K562 (cell line): ENCODE results near the gene GNS. TPM values are rescaled to one million over a fixed set of nuclear protein-coding genes. Genes with fewer than 3 reads are reported as not detected.

ENCODE experiments used
- ATAC-seq: fragments of 200-7000 bp; cut with Tn5 transposase; 3 replicates; pipeline ENCODE4 v1.9.1; 2020; ENCODE audit warnings: moderate library complexity
- BruUV-seq: library from RNA; stranded (reverse); fragments of 400-500 nt; replicated peaks from 2 replicates; lab custom pipeline; 2021; lab: Mats Ljungman, UMichigan
- CTCF ChIA-PET: fragments of 300-600 bp; formaldehyde crosslinking; extraction: SDS; loops from one replicate; lab custom pipeline; 2021; ENCODE audit warnings: low intra/inter-chr PET ratio; lab: Yijun Ruan, JAX
- POLR2A ChIA-PET: fragments of 300-600, 350-650 bp; sonication (Branson Sonifier 250); formaldehyde crosslinking; extraction: SDS; loops from one replicate; lab custom pipeline; 2021; ENCODE audit warnings: antibody characterized with exemption, inconsistent platforms; lab: Yijun Ruan, JAX
- DNase-seq, 4 experiments: peaks; one replicate each; pipeline versions ENCODE4 v3.0.0 to v3.0.0-alpha.2; 2011 to 2018; ENCODE audit warnings: low spot score in 3 of 4, mixed read lengths in 3 of 4; ENCODE audit errors: extremely low read depth in 1 of 4
- FAIRE-seq: peaks from 2 replicates; lab custom pipeline; 2011; peaks lifted over from hg19 to GRCh38; lab: Jason Lieb, UNC
- H2AFZ ChIP-seq: 2 replicates; pipeline ENCODE4 v1.6.0; 2011; ENCODE audit warnings: low read depth, low read length, control low read depth, inconsistent platforms
- H3K27ac ChIP-seq: fragments of 200-600 bp; 3 replicates; pipeline ENCODE4 v1.8.0; 2011; ENCODE audit warnings: low read depth, mild to moderate bottlenecking, control low read depth, inconsistent platforms, low read length, moderate library complexity, mixed read lengths; ENCODE audit errors: extremely low read depth
- H3K27me3 ChIP-seq, 2 experiments: fragments of 300-600 bp in 1 of 2; 2 replicates in 1 of 2; 3 replicates in 1 of 2; pipeline versions ENCODE4 v1.6.0 to v1.8.0; 2011; ENCODE audit warnings: inconsistent platforms in 2 of 2, low read length in 2 of 2, mild to moderate bottlenecking in 1 of 2, mixed read lengths in 1 of 2, moderate library complexity in 1 of 2; ENCODE audit not compliant: control insufficient read depth in 2 of 2, insufficient read depth in 2 of 2
- H3K36me3 ChIP-seq: fragments of 300-600 bp; 3 replicates; pipeline ENCODE4 v1.8.0; 2011; ENCODE audit warnings: mild to moderate bottlenecking, low read length, inconsistent platforms; ENCODE audit not compliant: control insufficient read depth, insufficient read depth
- H3K4me1 ChIP-seq, 2 experiments: fragments of 200-600 bp in 1 of 2; replicated peaks in 1 of 2; 2 replicates in 1 of 2; 3 replicates in 1 of 2; pipeline versions ENCODE4 v1.5.1 to v1.8.0; 2011; ENCODE audit warnings: inconsistent platforms in 2 of 2, low read length in 2 of 2, mild to moderate bottlenecking in 1 of 2, mixed read lengths in 1 of 2, moderate library complexity in 1 of 2; ENCODE audit not compliant: control insufficient read depth in 2 of 2, insufficient read depth in 2 of 2
- H3K4me2 ChIP-seq: 2 replicates; pipeline ENCODE4 v1.6.1; 2011; ENCODE audit warnings: low read length, control low read depth, inconsistent platforms, mixed read lengths; ENCODE audit not compliant: insufficient read depth
- H3K4me3 ChIP-seq: fragments of 200-600 bp; sonication (generic), shearing (Covaris generic); 2 replicates; pipeline ENCODE4 v1.5.1; 2016; ENCODE audit warnings: control low read depth, inconsistent platforms
- H3K79me2 ChIP-seq: fragments of 200-600 bp; 3 replicates; pipeline ENCODE4 v1.8.0; 2011; ENCODE audit warnings: low read length, inconsistent platforms; ENCODE audit not compliant: control insufficient read depth, insufficient read depth
- H3K9ac ChIP-seq, 2 experiments: 2 replicates each; pipeline versions ENCODE4 v1.6.0 to v1.6.1; 2011; ENCODE audit warnings: low read depth in 2 of 2, low read length in 2 of 2, control low read depth in 1 of 2, inconsistent platforms in 1 of 2, mild to moderate bottlenecking in 1 of 2, mixed read lengths in 1 of 2; ENCODE audit not compliant: insufficient read depth in 1 of 2
- H3K9me1 ChIP-seq: one replicate; pipeline ENCODE4 v1.6.0; 2011; ENCODE audit warnings: inconsistent platforms, mild to moderate bottlenecking, low read length, moderate library complexity; ENCODE audit not compliant: control insufficient read depth, insufficient read depth
- H3K9me3 ChIP-seq: replicated peaks from 2 replicates; pipeline ENCODE4 v1.5.1; 2011; ENCODE audit warnings: low read depth, low read length, inconsistent platforms; ENCODE audit not compliant: control insufficient read depth, insufficient read depth
- H4K20me1 ChIP-seq: replicated peaks from 2 replicates; pipeline ENCODE4 v1.6.1; 2011; ENCODE audit warnings: low read length, inconsistent platforms, mixed read lengths; ENCODE audit not compliant: control insufficient read depth, insufficient read depth
- CBX3 ChIP-seq, 2 experiments: IDR thresholded peaks; 1 replicate in 1 of 2; 2 replicates in 1 of 2; pipeline ENCODE4 v1.6.1; 2012; ENCODE audit warnings: inconsistent platforms in 2 of 2, low read length in 2 of 2, borderline replicate concordance in 1 of 2, control low read depth in 1 of 2
- ELK3 ChIP-seq: fragments of 450-650 bp; formaldehyde crosslinking; IDR thresholded peaks from 2 replicates; pipeline ENCODE4 v1.4.0; 2020; ENCODE audit warnings: mild to moderate bottlenecking
- ID3 ChIP-seq, 2 experiments: fragments of 250-450 bp in 1 of 2; fragments of 450-650 bp in 1 of 2; sonication (Bioruptor Pico) in 1 of 2; IDR thresholded peaks; 2 replicates each; pipeline versions ENCODE4 v1.6.1 to v1.8.0; 2016 to 2021; ENCODE audit warnings: mild to moderate bottlenecking in 2 of 2, moderate library complexity in 2 of 2, missing compliant biosample characterization in 1 of 2, missing genetic modification characterization in 1 of 2
- IFI16 ChIP-seq: fragments of 250-450 bp; sonication (Bioruptor Pico); IDR thresholded peaks from 2 replicates; pipeline ENCODE4 v2.1.2; 2022; ENCODE audit warnings: mild to moderate bottlenecking, inconsistent platforms
- NFIC ChIP-seq: fragments of 450-650 bp; IDR thresholded peaks from 2 replicates; pipeline ENCODE4 v1.6.1; 2017; ENCODE audit warnings: mild to moderate bottlenecking, inconsistent platforms
- NFRKB ChIP-seq: fragments of 450-650 bp; IDR thresholded peaks from 2 replicates; pipeline ENCODE4 v1.6.1; 2016; ENCODE audit warnings: low read depth
- NR0B1 ChIP-seq: fragments of 450-650 bp; IDR thresholded peaks from one replicate; pipeline ENCODE4 v1.6.1; 2018; ENCODE audit warnings: mild to moderate bottlenecking, moderate library complexity; ENCODE audit not compliant: partially characterized antibody
- OTX1 ChIP-seq: fragments of 450-650 bp; formaldehyde crosslinking; IDR thresholded peaks from 2 replicates; pipeline ENCODE4 v1.4.0; 2022; ENCODE audit warnings: mild to moderate bottlenecking
- RB1 ChIP-seq: fragments of 450-650 bp; IDR thresholded peaks from 2 replicates; pipeline ENCODE4 v1.6.1; 2017; ENCODE audit warnings: low read depth, mild to moderate bottlenecking
- SETDB1 ChIP-seq: IDR thresholded peaks from one replicate; pipeline ENCODE4 v1.6.1; 2012; ENCODE audit warnings: low read length, control low read depth, inconsistent platforms
- SREBF1 ChIP-seq: fragments of 150-350 bp; IDR thresholded peaks from 2 replicates; pipeline ENCODE4 v1.6.1; 2014; ENCODE audit warnings: antibody characterized with exemption, low read depth, low read length, borderline replicate concordance
- STAT6 ChIP-seq: sonication (generic); formaldehyde crosslinking; IDR thresholded peaks from 2 replicates; pipeline ENCODE4 v1.8.1; 2023; ENCODE audit warnings: mild to moderate bottlenecking, missing genetic modification reagents
- TEAD1 ChIP-seq, 2 experiments: fragments of 450-650 bp in 1 of 2; sonication (generic) in 1 of 2; formaldehyde crosslinking; IDR thresholded peaks; 2 replicates each; pipeline versions ENCODE4 v1.4.0 to v1.8.0; 2020 to 2022; ENCODE audit warnings: mild to moderate bottlenecking in 2 of 2, missing genetic modification reagents in 1 of 2
- TEAD2 ChIP-seq: fragments of 450-650 bp; IDR thresholded peaks from 2 replicates; pipeline ENCODE4 v1.6.1; 2016; ENCODE audit warnings: missing genetic modification characterization, control low read depth, missing compliant biosample characterization
- TFAM ChIP-seq: fragments of 250-450 bp; sonication (Bioruptor Pico); conservative IDR thresholded peaks from 2 replicates; pipeline ENCODE4 v1.5.0; 2021; ENCODE audit warnings: mild to moderate bottlenecking, moderate library complexity
- ZC3H4 ChIP-seq: sonication (generic); formaldehyde crosslinking; IDR thresholded peaks from 2 replicates; pipeline ENCODE4 v1.9.0; 2021; ENCODE audit warnings: missing genetic modification reagents, borderline replicate concordance
- ZFX ChIP-seq: sonication (generic); formaldehyde crosslinking; IDR thresholded peaks from 2 replicates; pipeline ENCODE4 v1.8.0; 2022; ENCODE audit warnings: mild to moderate bottlenecking, missing genetic modification reagents, moderate library complexity
- ZNF57 ChIP-seq: fragments of 450-650 bp; formaldehyde crosslinking; IDR thresholded peaks from 2 replicates; pipeline ENCODE4 v1.4.0; 2020; ENCODE audit warnings: mild to moderate bottlenecking, moderate library complexity
- WGBS: fragments of 100-300 bp; shearing (Covaris generic); methylation state at CpG from one replicate; pipeline ENCODE4 v1.1.6; 2016; ENCODE audit warnings: low coverage, mixed read lengths; ENCODE audit not compliant: insufficient coverage; ENCODE audit errors: missing lambda C conversion rate; 5-methylcytosine and 5-hydroxymethylcytosine counted together
- in situ Hi-C: fragments of 300-500 bp; cut with MboI; formaldehyde crosslinking; loops from 4 replicates; pipeline ENCODE4 v1.15.0; 2018; ENCODE audit warnings: inconsistent platforms, mixed read lengths
- intact Hi-C: fragments of 100-400 bp; cut with micrococcal nuclease; formaldehyde crosslinking; loops from 2 replicates; pipeline ENCODE4 v1.14.2; 2022
- polyA plus RNA-seq, 8 experiments: library from polyadenylated mRNA; depleted of rRNA in 4 of 8; stranded (reverse) in 5 of 8; unstranded in 3 of 8; fragments of >200 nt; fragmentation: Nextera tagmentation in 2 of 8; fragmentation: Illumina TruSeq in 1 of 8; extraction: Ambion mirVana in 2 of 8; extraction: Trizol in 1 of 8; gene quantifications; 2 replicates each; pipeline versions ENCODE4 v1.2.1 to v1.2.3, GENCODE V29; 2011 to 2014; ENCODE audit warnings: inconsistent platforms in 1 of 8, missing spikeins in 1 of 8
- total RNA-seq, 7 experiments: library from RNA; depleted of rRNA in 6 of 7; stranded (reverse); fragments of >200 nt in 6 of 7; fragmentation: Illumina TruSeq in 2 of 7; extraction: Trizol in 2 of 7; gene quantifications; 2 replicates each; pipeline versions ENCODE4 v1.2.1 to v1.2.3, GENCODE V29; 2011 to 2021; ENCODE audit warnings: low replicate concordance in 1 of 7

GNS gene
- total and polyA plus RNA-seq, 9 of the 15 experiments (the other 6 are each of a cell fraction or from before 2014, with no cell fraction given), result 4.6 to 30.3 (median 18.9) TPM

- peaks cover 3% of the 10 kb centered on the region for H3K9me1 ChIP-seq
- H2AFZ ChIP-seq, result no peak overlapping the region
- in situ Hi-C loops, result no loop called here
- no TSS peak for BruUV-seq
- no peak overlapping the region for H3K4me3 ChIP-seq
- H3K4me1 ChIP-seq, result peaks cover 3 to 15% of the 10 kb centered on the region in 2 experiments; a peak in 4 of 5 replicates
- H3K9me3 ChIP-seq, result no peaks in the 10 kb centered on the region
- H3K9ac ChIP-seq, result no peak overlapping the region
- intact Hi-C loops, result no loop called here
- POLR2A ChIA-PET, result interaction anchor here (1.0 to 1.4 kb wide), 3 partner anchors 14 to 111 kb away, joined by 3 to 6 read pairs (median 3); no protein-coding TSS in a partner anchor
- H3K4me2 ChIP-seq, result peak overlapping the region; percentile 39; the same call in 1 of the 2 replicates
- peak; percentile 75 for ATAC-seq
- H4K20me1 ChIP-seq, result no peaks in the 10 kb centered on the region
- peaks cover 42% of the 10 kb centered on the region for H3K36me3 ChIP-seq
- CTCF ChIA-PET, result no interaction called here
- H3K79me2 ChIP-seq, result no peaks in the 10 kb centered on the region
- DNase-seq, result peak; percentile 54 to 79 (median 62)
- no peaks in the 10 kb centered on the region for H3K27me3 ChIP-seq
- H3K27ac ChIP-seq, result no peak overlapping the region; the same call in 1 of the 3 replicates
- peak; percentile 87 for FAIRE-seq
- WGBS, result 21% methylated on average over 1 of the region's 1 CpG
- TF ChIP-seq SETDB1 (no peak), NFRKB (no peak), NFIC (peak; percentile 88), SREBF1 (no peak), ZFX (no peak), ID3 (CRISPR knock-in tag; IDR thresholded peaks at IDR 0.05) (no peak), ID3 (tag; IDR thresholded peaks at IDR 0.05) (0 out of 2 replicates have a peak, but pooled peaks have one; percentile 71), TEAD2 (no peak), NR0B1 (no peak), TFAM (no peak), IFI16 (CRISPR knock-in tag) (no peak), ZNF57 (CRISPR knock-in tag) (no peak), RB1 (no peak), ZC3H4 (CRISPR knock-in tag) (no peak), CBX3 (IDR thresholded peaks at IDR 0.05; ENCODE audit: borderline replicate concordance in 1 of 2, low read length in 2 of 2) (no peak), TEAD1 (CRISPR knock-in tag; IDR thresholded peaks at IDR 0.05) (peak in 1 of 2 experiments; percentile 85; a peak in 2 of 4 replicates), STAT6 (CRISPR knock-in tag) (no peak), ELK3 (CRISPR knock-in tag) (no peak), OTX1 (CRISPR knock-in tag) (0 out of 2 replicates have a peak, but pooled peaks have one; percentile 27)
Measured at GRCh38 chr12:64720884-64721283, 38.3 kb downstream of the GNS start.
